GM23248 (cell line): Measurements from ENCODE around the gene FOXRED1. TPM values are rescaled to one million over a fixed set of nuclear protein-coding genes. Genes with fewer than 3 reads are reported as not detected.

ENCODE experiments used
- DNase-seq: peaks from one replicate; pipeline ENCODE4 v3.0.0-alpha.2; 2015
- H2AFZ ChIP-seq: fragments of 200-600 bp; sonication (generic); 2 replicates; pipeline ENCODE4 v1.6.1; 2016; ENCODE audit warnings: antibody characterized with exemption
- H3F3A ChIP-seq: fragments of 200-600 bp; sonication (generic); 2 replicates; pipeline ENCODE4 v1.6.1; 2016; ENCODE audit warnings: mild to moderate bottlenecking, antibody characterized with exemption, mixed run types; ENCODE audit not compliant: insufficient read depth
- H3K27ac ChIP-seq: fragments of 200-600 bp; sonication (generic); 2 replicates; pipeline ENCODE4 v1.5.1; 2016; ENCODE audit warnings: mild to moderate bottlenecking
- H3K27me3 ChIP-seq: fragments of 200-600 bp; sonication (generic); replicated peaks from 2 replicates; pipeline ENCODE4 v1.6.1; 2016; ENCODE audit warnings: mild to moderate bottlenecking; ENCODE audit not compliant: insufficient read depth
- H3K36me3 ChIP-seq: fragments of 200-600 bp; sonication (generic); 2 replicates; pipeline ENCODE4 v1.6.1; 2016; ENCODE audit warnings: low read depth, mild to moderate bottlenecking
- H3K4me1 ChIP-seq: fragments of 200-600 bp; sonication (generic); 2 replicates; pipeline ENCODE4 v1.6.1; 2016; ENCODE audit warnings: mild to moderate bottlenecking; ENCODE audit not compliant: insufficient read depth
- H3K4me2 ChIP-seq: fragments of 200-600 bp; sonication (generic); one replicate; pipeline ENCODE4 v1.6.1; 2016; ENCODE audit warnings: mild to moderate bottlenecking; ENCODE audit not compliant: unreplicated experiment
- H3K4me3 ChIP-seq: fragments of 200-600 bp; sonication (generic); 2 replicates; pipeline ENCODE4 v1.5.1; 2016; ENCODE audit warnings: mild to moderate bottlenecking
- H3K79me2 ChIP-seq: fragments of 200-600 bp; sonication (generic); 2 replicates; pipeline ENCODE4 v1.6.1; 2016; ENCODE audit warnings: mild to moderate bottlenecking; ENCODE audit not compliant: insufficient read depth
- H3K9ac ChIP-seq: fragments of 200-600 bp; sonication (generic); 2 replicates; pipeline ENCODE4 v1.6.1; 2016; ENCODE audit warnings: mild to moderate bottlenecking
- H3K9me2 ChIP-seq: fragments of 200-600 bp; sonication (generic); 2 replicates; pipeline ENCODE4 v1.6.1; 2016; ENCODE audit warnings: mixed run types, mild to moderate bottlenecking, moderate library complexity; ENCODE audit not compliant: insufficient read depth
- H3K9me3 ChIP-seq: fragments of 200-600 bp; sonication (generic); one replicate; pipeline ENCODE4 v1.6.1; 2017; ENCODE audit warnings: low read depth
- H4K20me1 ChIP-seq: fragments of 200-600 bp; sonication (generic); 2 replicates; pipeline ENCODE4 v1.6.0; 2016; ENCODE audit not compliant: insufficient read depth
- EZH2 ChIP-seq: fragments of 200-600 bp; sonication (generic); IDR thresholded peaks from 2 replicates; pipeline ENCODE4 v1.6.1; 2018; ENCODE audit warnings: antibody characterized with exemption, mild to moderate bottlenecking; ENCODE audit not compliant: insufficient read depth, poor library complexity, severe bottlenecking
- EZH2phosphoT487 ChIP-seq: fragments of 200-600 bp; sonication (generic); IDR thresholded peaks from 2 replicates; pipeline ENCODE4 v1.6.1; 2018; ENCODE audit warnings: antibody characterized with exemption, moderate library complexity, mild to moderate bottlenecking, low read depth; ENCODE audit not compliant: insufficient read depth
- WGBS, 2 experiments: methylation state at CpG; one replicate each; pipeline ENCODE4 v1.1.6; 2015 to 2017; ENCODE audit warnings: low lambda C conversion rate in 2 of 2, low coverage in 1 of 2; ENCODE audit errors: missing lambda C conversion rate in 2 of 2; 5-methylcytosine and 5-hydroxymethylcytosine counted together
- in situ Hi-C: fragments of 300-500 bp; cut with MboI; formaldehyde crosslinking; loops from 2 replicates; pipeline ENCODE4 v1.15.0; 2020
- polyA plus RNA-seq: library from polyadenylated mRNA; unstranded; fragments of >200 nt; fragmentation: Nextera tagmentation; extraction: Ambion mirVana; gene quantifications from 2 replicates; pipeline ENCODE4 v1.2.1, GENCODE V29; 2016
- total RNA-seq: library from RNA; depleted of rRNA; stranded (reverse); fragments of >200 nt; shearing (Covaris generic); gene quantifications from 2 replicates; pipeline ENCODE4 v1.2.3, GENCODE V29; 2014

Gene FOXRED1
- total and polyA plus RNA-seq, 2 experiments from 2014 or later: 9.0 to 14.1 TPM

GRCh38 chr11:126313826-126314225 is 44.9 kb downstream of the FOXRED1 start:
- H3K4me3 ChIP-seq: no peak overlapping the region
- WGBS, 2 experiments: 97% methylated on average over 5 of the region's 5 CpGs
- H3K4me2 ChIP-seq: no peak overlapping the region
- H3K4me1 ChIP-seq: peaks cover 22% of the 10 kb centered on the region
- no peak overlapping the region for H3K9ac ChIP-seq
- no peaks in the 10 kb centered on the region for H3K36me3 ChIP-seq
- no peaks in the 10 kb centered on the region; the same call in 1 of the 2 replicates for H3K79me2 ChIP-seq
- DNase-seq: no peak
- no peaks in the 10 kb centered on the region for H3K27me3 ChIP-seq
- no peaks in the 10 kb centered on the region for H4K20me1 ChIP-seq
- H3F3A ChIP-seq: peaks cover 28% of the 10 kb centered on the region
- H3K9me3 ChIP-seq: no peaks in the 10 kb centered on the region
- H3K9me2 ChIP-seq: no peaks in the 10 kb centered on the region
- H2AFZ ChIP-seq: no peak overlapping the region
- TF ChIP-seq EZH2phosphoT487 (no peak), EZH2 (no peak)
- in situ Hi-C loops: no loop called here
- no peak overlapping the region for H3K27ac ChIP-seq

GRCh38 chr11:126317432-126317755 is 48.4 kb downstream of the FOXRED1 start:
- no peaks in the 10 kb centered on the region; the same call in 1 of the 2 replicates for H3K79me2 ChIP-seq
- in situ Hi-C loops: no loop called here
- no peaks in the 10 kb centered on the region for H3K27me3 ChIP-seq
- H4K20me1 ChIP-seq: no peaks in the 10 kb centered on the region
- H3K9me3 ChIP-seq: no peaks in the 10 kb centered on the region
- peak overlapping the region; percentile 67 for H3K4me3 ChIP-seq
- 0 to 5% methylated on average over 1 of the region's 1 CpG for WGBS, 2 experiments
- peak overlapping the region; percentile 78 for H3K4me2 ChIP-seq
- TF ChIP-seq EZH2: no peak
- TF ChIP-seq EZH2phosphoT487: no peak
- H2AFZ ChIP-seq: peak overlapping the region; percentile 81
- peak overlapping the region; percentile 83 for H3K9ac ChIP-seq
- no peak for DNase-seq
- peak overlapping the region; percentile 98 for H3K27ac ChIP-seq
- H3F3A ChIP-seq: peaks cover 47% of the 10 kb centered on the region
- H3K9me2 ChIP-seq: no peaks in the 10 kb centered on the region
- H3K36me3 ChIP-seq: no peaks in the 10 kb centered on the region
- peaks cover 33% of the 10 kb centered on the region for H3K4me1 ChIP-seq

- peak overlapping the region; percentile 81 for H2AFZ ChIP-seq
- no peaks in the 10 kb centered on the region for H4K20me1 ChIP-seq
- H3F3A ChIP-seq: peaks cover 47% of the 10 kb centered on the region
- H3K4me1 ChIP-seq: peaks cover 39% of the 10 kb centered on the region
- H3K4me2 ChIP-seq: peak overlapping the region; percentile 78
- H3K9me3 ChIP-seq: no peaks in the 10 kb centered on the region
- H3K4me3 ChIP-seq: peak overlapping the region; percentile 67
- in situ Hi-C loops: no loop called here
- DNase-seq: peak; percentile 87
- no peaks in the 10 kb centered on the region for H3K36me3 ChIP-seq
- peak overlapping the region; percentile 83 for H3K9ac ChIP-seq
- 2 to 8% methylated on average over 14 of the region's 14 CpGs for WGBS, 2 experiments
- no peaks in the 10 kb centered on the region; the same call in 1 of the 2 replicates for H3K79me2 ChIP-seq
- H3K27ac ChIP-seq: peak overlapping the region; percentile 98
- no peaks in the 10 kb centered on the region for H3K27me3 ChIP-seq
- no peak for TF ChIP-seq EZH2phosphoT487
- no peaks in the 10 kb centered on the region for H3K9me2 ChIP-seq
Measured at GRCh38 chr11:126317756-126318573, 49.0 kb downstream of the FOXRED1 start.

- Histone ChIP-seq H3K4me3 (peak overlapping the region; percentile 67), H3K4me2 (peak overlapping the region; percentile 78), H3K4me1 (peaks cover 39% of the 10 kb centered on the region), H4K20me1 (no peaks in the 10 kb centered on the region), H2AFZ (peak overlapping the region; percentile 81), H3K27ac (peak overlapping the region; percentile 98), H3K9me3 (no peaks in the 10 kb centered on the region), H3K9ac (peak overlapping the region; percentile 83), H3K79me2 (no peaks in the 10 kb centered on the region; the same call in 1 of the 2 replicates), H3K9me2 (no peaks in the 10 kb centered on the region), H3K36me3 (no peaks in the 10 kb centered on the region), H3K27me3 (no peaks in the 10 kb centered on the region), H3F3A (peaks cover 47% of the 10 kb centered on the region)
- DNase-seq: peak; percentile 98
- WGBS, 2 experiments: 3 to 6% methylated on average over 9 of the region's 9 CpGs
- in situ Hi-C loops: no loop called here
- TF ChIP-seq EZH2phosphoT487: no peak
- no peak for TF ChIP-seq EZH2
Measured at GRCh38 chr11:126318574-126319373, 49.8 kb downstream of the FOXRED1 start.
